Transverse colon (tissue), 4 donors: ENCODE results near the gene CDKN1C.

Experiments
- EP300 ChIP-seq: sonication (generic); formaldehyde crosslinking; IDR thresholded peaks from one replicate; pipeline ENCODE4 v1.6.1; 2017; ENCODE audit warnings: antibody characterized with exemption, low read depth
- POLR2A ChIP-seq: fragments of 450-650 bp; IDR thresholded peaks from one replicate; pipeline ENCODE4 v1.6.1; 2016; ENCODE audit warnings: antibody characterized with exemption, mild to moderate bottlenecking, moderate library complexity
- POLR2AphosphoS5 ChIP-seq, 3 donors: sonication (generic); formaldehyde crosslinking; IDR thresholded peaks; one replicate each; pipeline ENCODE4 v1.6.1; 2016; ENCODE audit warnings: antibody characterized with exemption in 3 of 3
- TF ChIP-seq, protein P1 (sequence below), 5 experiments: fragments of 200-600 bp in 3 of 5; fragments of 450-650 bp in 2 of 5; sonication (generic) in 3 of 5; IDR thresholded peaks; 1 replicate in 2 of 5; 2 replicates in 3 of 5; pipeline ENCODE4 v1.5.1; 2016 to 2017; ENCODE audit warnings: antibody characterized with exemption in 5 of 5, inconsistent platforms in 3 of 5, mild to moderate bottlenecking in 2 of 5, moderate library complexity in 1 of 5

DNA sequence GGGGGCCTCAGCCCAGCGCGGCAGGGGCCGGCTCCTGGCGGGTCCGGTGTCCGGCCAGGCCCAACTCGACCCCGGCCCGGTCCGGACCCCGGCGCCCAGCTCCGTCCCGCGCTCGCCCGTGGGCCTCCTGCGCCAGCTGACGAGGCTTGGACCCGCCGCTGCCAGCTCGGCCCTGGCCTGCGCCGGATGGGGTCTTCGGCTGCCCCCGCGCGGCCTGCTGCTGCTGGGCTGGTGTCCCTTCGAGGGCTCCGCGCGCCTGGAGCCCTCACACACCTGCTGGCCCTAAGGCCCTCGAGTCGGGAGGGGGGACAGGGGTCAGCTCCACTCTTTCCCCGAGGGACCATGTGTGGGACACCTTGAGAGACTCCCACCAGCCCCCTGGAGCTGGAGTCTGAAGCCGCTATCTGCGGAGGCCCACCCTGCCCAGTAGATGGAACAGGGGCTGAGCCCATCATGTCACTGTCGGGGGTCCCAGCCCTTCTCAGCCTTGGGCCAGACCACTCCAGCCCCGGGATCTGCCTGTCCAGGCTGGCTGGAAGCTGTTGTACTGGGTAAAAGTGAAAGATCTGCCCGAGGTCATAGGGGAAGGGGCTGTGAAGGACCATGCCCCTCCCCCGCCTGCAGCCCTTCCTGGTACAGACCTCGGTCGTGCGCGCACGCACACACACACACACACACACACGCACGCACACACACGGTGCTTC lies 768 bp upstream of the CDKN1C start:
- TF ChIP-seq, protein P1, sequence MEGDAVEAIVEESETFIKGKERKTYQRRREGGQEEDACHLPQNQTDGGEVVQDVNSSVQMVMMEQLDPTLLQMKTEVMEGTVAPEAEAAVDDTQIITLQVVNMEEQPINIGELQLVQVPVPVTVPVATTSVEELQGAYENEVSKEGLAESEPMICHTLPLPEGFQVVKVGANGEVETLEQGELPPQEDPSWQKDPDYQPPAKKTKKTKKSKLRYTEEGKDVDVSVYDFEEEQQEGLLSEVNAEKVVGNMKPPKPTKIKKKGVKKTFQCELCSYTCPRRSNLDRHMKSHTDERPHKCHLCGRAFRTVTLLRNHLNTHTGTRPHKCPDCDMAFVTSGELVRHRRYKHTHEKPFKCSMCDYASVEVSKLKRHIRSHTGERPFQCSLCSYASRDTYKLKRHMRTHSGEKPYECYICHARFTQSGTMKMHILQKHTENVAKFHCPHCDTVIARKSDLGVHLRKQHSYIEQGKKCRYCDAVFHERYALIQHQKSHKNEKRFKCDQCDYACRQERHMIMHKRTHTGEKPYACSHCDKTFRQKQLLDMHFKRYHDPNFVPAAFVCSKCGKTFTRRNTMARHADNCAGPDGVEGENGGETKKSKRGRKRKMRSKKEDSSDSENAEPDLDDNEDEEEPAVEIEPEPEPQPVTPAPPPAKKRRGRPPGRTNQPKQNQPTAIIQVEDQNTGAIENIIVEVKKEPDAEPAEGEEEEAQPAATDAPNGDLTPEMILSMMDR (IDR thresholded peaks at IDR 0.05): peak in 2 of 5 experiments; percentile 5 to 12
- TF ChIP-seq EP300 (no peak), POLR2A (no peak), POLR2AphosphoS5 (IDR thresholded peaks at IDR 0.05) (no peak)
